Gastroesophageal sphincter (tissue), 4 donors: ENCODE measurements around the gene TTC36. TPM values are rescaled to one million over a fixed set of nuclear protein-coding genes. Genes with fewer than 3 reads are reported as not detected.

Experiments
- ATAC-seq: fragments of 150-250 bp; one replicate; pipeline ENCODE4 v1.9.1; 2016; ENCODE audit warnings: mild to moderate bottlenecking, moderate library complexity
- H3K27ac ChIP-seq, 4 donors: fragments of 200-600 bp; sonication (generic) in 3 of 4; 1 replicate in 3 of 4; 2 replicates in 1 of 4; pipeline ENCODE4 v1.5.1; 2016 to 2019
- H3K27me3 ChIP-seq: fragments of 200-600 bp; sonication (generic); one replicate; pipeline ENCODE4 v1.5.1; 2019
- H3K36me3 ChIP-seq, 2 donors: fragments of 200-600 bp; sonication (generic); one replicate each; pipeline ENCODE4 v1.5.1; 2019; ENCODE audit warnings: control low read depth in 1 of 2
- H3K4me1 ChIP-seq, 3 donors: fragments of 200-600 bp; sonication (generic); 1 replicate in 2 of 3; 2 replicates in 1 of 3; pipeline ENCODE4 v1.5.1; 2016 to 2019; ENCODE audit warnings: control low read depth in 2 of 3
- H3K4me3 ChIP-seq, 2 donors: fragments of 200-600 bp; sonication (generic); one replicate each; pipeline ENCODE4 v1.5.1; 2019; ENCODE audit warnings: mild to moderate bottlenecking in 1 of 2, moderate library complexity in 1 of 2
- H3K9me3 ChIP-seq, 3 donors: fragments of 200-600 bp; sonication (generic); one replicate each; pipeline ENCODE4 v1.5.1; 2017 to 2019; ENCODE audit warnings: control low read depth in 2 of 3
- CTCF ChIP-seq, 4 experiments: fragments of 200-600 bp in 2 of 4; fragments of 450-650 bp in 2 of 4; sonication (generic) in 1 of 4; IDR thresholded peaks; one replicate each; pipeline ENCODE4 v1.5.1; 2017 to 2019; ENCODE audit warnings: antibody characterized with exemption in 4 of 4, mild to moderate bottlenecking in 2 of 4, moderate library complexity in 2 of 4
- EP300 ChIP-seq: sonication (generic); formaldehyde crosslinking; IDR thresholded peaks from one replicate; pipeline ENCODE4 v1.6.1; 2017; ENCODE audit warnings: antibody characterized with exemption, mild to moderate bottlenecking
- POLR2A ChIP-seq, 2 donors: fragments of 450-650 bp; IDR thresholded peaks; one replicate each; pipeline ENCODE4 v1.6.1; 2017; ENCODE audit warnings: antibody characterized with exemption in 2 of 2, mild to moderate bottlenecking in 2 of 2, moderate library complexity in 1 of 2
- POLR2AphosphoS5 ChIP-seq: sonication (generic); formaldehyde crosslinking; IDR thresholded peaks from one replicate; pipeline ENCODE4 v1.6.1; 2017; ENCODE audit warnings: antibody characterized with exemption
- WGBS, 2 donors: methylation state at CpG; one replicate each; pipeline ENCODE4 v1.1.5; 2018; ENCODE audit warnings: low coverage in 1 of 2; 5-methylcytosine and 5-hydroxymethylcytosine counted together
- total RNA-seq, 4 donors: library from RNA; depleted of rRNA; stranded (reverse); fragments of >200 nt; gene quantifications; one replicate each; pipeline ENCODE4 v1.1.0, GENCODE V29; 2016

Gene TTC36
- total RNA-seq, 4 donors from 2014 or later = 0.81 to 5.6 (median 3.3) TPM

- Histone ChIP-seq H3K4me3 (peak within 1 kb of the TSS; percentile 77 to 92), H3K36me3 (peaks cover 0 to 30% of the 10 kb centered on the region in 2 donors), H3K27ac (peak within 1 kb of the TSS; percentile 31 to 88 (median 86)), H3K27me3 (no peaks in the 10 kb centered on the region), H3K4me1 (peaks cover 0 to 37% (median 12%) of the 10 kb centered on the region in 3 donors), H3K9me3 (no peaks in the 10 kb centered on the region)
- TF ChIP-seq CTCF (IDR thresholded peaks at IDR 0.05) = peak in 1 of 4 experiments; percentile 19
- no peak for TF ChIP-seq POLR2AphosphoS5
- TF ChIP-seq POLR2A (IDR thresholded peaks at IDR 0.05) = peak; percentile 24 to 25
- TF ChIP-seq EP300 = no peak
- peak; percentile 82 for ATAC-seq
- WGBS, 2 donors = 7% methylated on average over 10 of the region's 94 CpGs; no CpG with 5 or more reads in 1 of the 2 donors
Measured at GRCh38 chr11:118530683-118531596, 3.7 kb downstream of the TTC36 start, which contains the start of gene TMEM25. Gene TMEM25, plus strand, starts transcription at chr11:118531192. Its CDS starts 610 bp downstream, at chr11:118531802.

- peak overlapping the region in 3 of 4 donors; percentile 85 to 88 (median 88) for H3K27ac ChIP-seq
- TF ChIP-seq EP300 = no peak
- no peak for TF ChIP-seq POLR2A (IDR thresholded peaks at IDR 0.05)
- TF ChIP-seq POLR2AphosphoS5 = no peak
- TF ChIP-seq CTCF (IDR thresholded peaks at IDR 0.05) = no peak
- no peak for ATAC-seq
- H3K36me3 ChIP-seq = peaks cover 0 to 31% of the 10 kb centered on the region in 2 donors
- H3K9me3 ChIP-seq = no peaks in the 10 kb centered on the region
- 10 to 50% methylated on average over 2 of the region's 12 CpGs for WGBS, 2 donors
- no peaks in the 10 kb centered on the region for H3K27me3 ChIP-seq
- H3K4me3 ChIP-seq = peak overlapping the region; percentile 77 to 92
- H3K4me1 ChIP-seq = peaks cover 0 to 37% (median 12%) of the 10 kb centered on the region in 3 donors
Measured at GRCh38 chr11:118531597-118532084, 4.4 kb downstream of the TTC36 start.

GRCh38 chr11:118532091-118532490 lies 4.8 kb downstream of the TTC36 start:
- no peak for TF ChIP-seq POLR2AphosphoS5
- no peak for TF ChIP-seq EP300
- no peak for TF ChIP-seq CTCF (IDR thresholded peaks at IDR 0.05)
- no peak for TF ChIP-seq POLR2A (IDR thresholded peaks at IDR 0.05)
- Histone ChIP-seq H3K4me1 (peaks cover 0 to 37% (median 12%) of the 10 kb centered on the region in 3 donors), H3K27ac (peak overlapping the region in 2 of 4 donors; percentile 88), H3K9me3 (no peaks in the 10 kb centered on the region), H3K4me3 (peak overlapping the region in 1 of 2 donors; percentile 92), H3K27me3 (no peaks in the 10 kb centered on the region), H3K36me3 (peaks cover 0 to 31% of the 10 kb centered on the region in 2 donors)
- ATAC-seq = no peak
- 100% methylated on average over 1 of the region's 10 CpGs; no CpG with 5 or more reads in 1 of the 2 donors for WGBS, 2 donors

GRCh38 chr11:118532852-118533768 lies 5.8 kb downstream of the TTC36 start:
- peaks cover 0 to 37% (median 12%) of the 10 kb centered on the region in 3 donors for H3K4me1 ChIP-seq
- peaks cover 0 to 31% of the 10 kb centered on the region in 2 donors for H3K36me3 ChIP-seq
- peak overlapping the region in 1 of 4 donors; percentile 6 for H3K27ac ChIP-seq
- no peak overlapping the region for H3K4me3 ChIP-seq
- H3K9me3 ChIP-seq = no peaks in the 10 kb centered on the region
- no peak for ATAC-seq
- TF ChIP-seq CTCF (IDR thresholded peaks at IDR 0.05) (no peak), EP300 (no peak), POLR2A (IDR thresholded peaks at IDR 0.05) (no peak), POLR2AphosphoS5 (no peak)
- H3K27me3 ChIP-seq = no peaks in the 10 kb centered on the region
- 100% methylated on average over 1 of the region's 19 CpGs; no CpG with 5 or more reads in 1 of the 2 donors for WGBS, 2 donors
